ENCODE results near the gene CDH4.

CDH4 gene

GRCh38 chr20:61746781-61747180 is 494.7 kb downstream of the CDH4 start:
- DNase-seq = no peak

GRCh38 chr20:61748376-61748775 is 496.3 kb downstream of the CDH4 start:
- DNase-seq = no peak

GRCh38 chr20:61749406-61750075 is 497.5 kb downstream of the CDH4 start:
- DNase-seq = no peak

- DNase-seq = no peak
These were observed 498.0 kb downstream of the CDH4 start for GRCh38 chr20:61750093-61750492.

GRCh38 chr20:61752576-61752975 is 500.5 kb downstream of the CDH4 start:
- DNase-seq = no peak

- DNase-seq = no peak
These were observed 501.4 kb downstream of the CDH4 start for GRCh38 chr20:61753316-61753942.

GRCh38 chr20:61753987-61754956 is 502.2 kb downstream of the CDH4 start:
- no peak for DNase-seq

GRCh38 chr20:61754976-61755778 is 503.1 kb downstream of the CDH4 start:
- no peak for DNase-seq

- no peak for DNase-seq
These were observed 504.1 kb downstream of the CDH4 start for GRCh38 chr20:61755971-61756845.

GRCh38 chr20:61756966-61757677 is 505.1 kb downstream of the CDH4 start:
- no peak for DNase-seq

- no peak for DNase-seq
These were observed 505.9 kb downstream of the CDH4 start for GRCh38 chr20:61757678-61758563.

GRCh38 chr20:61758564-61759200 is 506.6 kb downstream of the CDH4 start:
- no peak for DNase-seq

- no peak for DNase-seq
These were observed 507.4 kb downstream of the CDH4 start for GRCh38 chr20:61759286-61760065.

GRCh38 chr20:61760321-61760720 is 508.3 kb downstream of the CDH4 start:
- no peak for DNase-seq

- DNase-seq = no peak
These were observed 508.7 kb downstream of the CDH4 start for GRCh38 chr20:61760731-61761130.

- no peak for DNase-seq
These were observed 509.5 kb downstream of the CDH4 start for GRCh38 chr20:61761453-61762166.

- no peak for DNase-seq
These were observed 510.2 kb downstream of the CDH4 start for GRCh38 chr20:61762167-61762710.

Measured in stimulated activated CD4-positive, alpha-beta T cell treated with anti-CD3 and anti-CD28 coated beads, Interleukin-4, amount 100 ng/mL, for 24 hours (primary cell).